Measurements from ENCODE around the gene RSPH9. TPM values are rescaled to one million over a fixed set of nuclear protein-coding genes. Genes with fewer than 3 reads are reported as not detected.

RSPH9 gene
- total RNA-seq = not detected
- long read RNA-seq, partial matches to known transcripts = 0 of 2 reads
- long read RNA-seq, other reads (novel, unspliced or antisense) = 2 of 2 reads

GRCh38 chr6:43644940-43645612 is at the start of gene RSPH9:
RSPH9 (plus strand) TSS chr6:43645036; CDS start chr6:43645099, 63 bp downstream.
- no peak for DNase-seq (ENCODE audit: low spot score)

- DNase-seq (ENCODE audit: low spot score) = no peak
Observed at GRCh38 chr6:43600595-43600994, 44.2 kb upstream of the RSPH9 start.

- no peak for DNase-seq (ENCODE audit: low spot score)
Observed at GRCh38 chr6:43604174-43604573, 40.7 kb upstream of the RSPH9 start.

GRCh38 chr6:43606019-43606418 is 38.8 kb upstream of the RSPH9 start:
- no peak for DNase-seq (ENCODE audit: low spot score)

- no peak for DNase-seq (ENCODE audit: low spot score)
Observed at GRCh38 chr6:43608310-43608763, 36.5 kb upstream of the RSPH9 start.

GRCh38 chr6:43608807-43609206 is 36.0 kb upstream of the RSPH9 start:
- DNase-seq (ENCODE audit: low spot score) = no peak

- no peak for DNase-seq (ENCODE audit: low spot score)
Observed at GRCh38 chr6:43609402-43609801, 35.4 kb upstream of the RSPH9 start.

GRCh38 chr6:43610431-43610830 is 34.4 kb upstream of the RSPH9 start:
- DNase-seq (ENCODE audit: low spot score) = no peak

- peak; percentile 18 for DNase-seq (ENCODE audit: low spot score)
Observed at GRCh38 chr6:43613721-43614395, 31.0 kb upstream of the RSPH9 start.

- no peak for DNase-seq (ENCODE audit: low spot score)
Observed at GRCh38 chr6:43614396-43614730, 30.5 kb upstream of the RSPH9 start.

GRCh38 chr6:43616725-43617472 is 27.9 kb upstream of the RSPH9 start:
- peak; percentile 20 for DNase-seq (ENCODE audit: low spot score)

GRCh38 chr6:43621078-43621835 is 23.6 kb upstream of the RSPH9 start:
- DNase-seq (ENCODE audit: low spot score) = peak; percentile 59

GRCh38 chr6:43621836-43622180 is 23.0 kb upstream of the RSPH9 start:
- DNase-seq (ENCODE audit: low spot score) = peak; percentile 78

- peak; percentile 62 for DNase-seq (ENCODE audit: low spot score)
Observed at GRCh38 chr6:43622541-43622940, 22.3 kb upstream of the RSPH9 start.

GRCh38 chr6:43623880-43624785 is 20.7 kb upstream of the RSPH9 start:
- DNase-seq (ENCODE audit: low spot score) = peak; percentile 74

- DNase-seq (ENCODE audit: low spot score) = peak; percentile 39
Observed at GRCh38 chr6:43624786-43625288, 20.0 kb upstream of the RSPH9 start.

GRCh38 chr6:43625393-43625992 is 19.3 kb upstream of the RSPH9 start:
- DNase-seq (ENCODE audit: low spot score) = peak; percentile 78

GRCh38 chr6:43627008-43627825 is 17.6 kb upstream of the RSPH9 start:
- peak; percentile 86 for DNase-seq (ENCODE audit: low spot score)
